KOPT-K1 (cell line): ENCODE results near the gene TALDO1.

Experiments
- H3K27ac ChIP-seq: fragments of 200-600 bp; sonication (generic); 2 replicates; pipeline ENCODE4 v1.5.1; 2016; ENCODE audit warnings: antibody characterized with exemption, mild to moderate bottlenecking, low read depth, low read length; ENCODE audit not compliant: poor library complexity, severe bottlenecking
- H3K36me3 ChIP-seq: fragments of 200-600 bp; sonication (generic); 2 replicates; pipeline ENCODE4 v1.5.1; 2017; ENCODE audit warnings: antibody characterized with exemption, mild to moderate bottlenecking, low read length, moderate library complexity; ENCODE audit not compliant: insufficient read depth
- H3K9me3 ChIP-seq: fragments of 200-600 bp; sonication (generic); 2 replicates; pipeline ENCODE4 v1.5.1; 2017; ENCODE audit warnings: antibody characterized with exemption, low read length, mild to moderate bottlenecking; ENCODE audit not compliant: insufficient read depth, poor library complexity, severe bottlenecking

The TALDO1 gene

DNA sequence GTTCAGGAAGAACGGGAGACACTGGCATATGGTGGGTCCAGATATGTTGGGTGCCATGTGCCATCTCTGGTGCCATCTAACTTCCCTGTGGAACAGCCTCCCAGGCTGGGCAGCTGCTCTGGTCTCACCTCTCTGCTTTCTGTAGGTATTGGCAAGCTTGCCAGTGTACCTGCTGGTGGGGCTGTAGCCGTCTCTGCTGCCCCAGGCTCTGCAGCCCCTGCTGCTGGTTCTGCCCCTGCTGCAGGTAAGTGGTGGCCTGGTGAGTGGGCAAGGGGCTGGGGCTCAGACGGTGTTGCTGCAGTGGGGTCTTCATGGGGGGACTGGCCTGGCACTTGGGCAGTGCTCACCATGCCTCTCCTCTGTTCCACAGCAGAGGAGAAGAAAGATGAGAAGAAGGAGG is 65.1 kb downstream of the TALDO1 start:
- Histone ChIP-seq H3K36me3 (peaks cover 55% of the 10 kb centered on the region), H3K27ac (peak overlapping the region; percentile 97), H3K9me3 (no peaks in the 10 kb centered on the region)

DNA sequence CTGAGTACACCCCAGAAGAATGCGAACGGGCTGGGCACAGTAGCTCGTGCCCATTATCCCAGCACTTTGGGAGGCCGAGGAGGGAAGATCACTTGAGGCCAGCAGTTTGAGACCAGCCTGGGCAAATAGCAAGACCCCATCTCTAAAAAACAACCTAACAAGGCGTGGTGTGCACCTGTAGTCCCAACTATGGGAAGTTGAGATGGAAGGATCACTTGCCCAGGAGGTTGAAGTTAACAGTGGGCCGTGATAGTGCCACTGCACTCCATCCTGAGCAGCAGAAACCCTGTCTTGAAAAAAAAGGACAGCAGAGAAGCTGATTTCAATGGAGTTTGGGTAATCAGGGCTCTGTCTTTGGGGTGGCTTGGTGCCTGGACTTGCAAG is 65.8 kb downstream of the TALDO1 start:
- H3K27ac ChIP-seq = no peak overlapping the region
- no peaks in the 10 kb centered on the region for H3K9me3 ChIP-seq
- H3K36me3 ChIP-seq = peaks cover 55% of the 10 kb centered on the region

GRCh38 chr11:813456-814096 is 66.3 kb downstream of the TALDO1 start:
- H3K36me3 ChIP-seq = peaks cover 55% of the 10 kb centered on the region
- no peaks in the 10 kb centered on the region for H3K9me3 ChIP-seq
- H3K27ac ChIP-seq = no peak overlapping the region
